Measurements from ENCODE around the gene CENPVL1.
A peak's percentile ranks its signal among the peaks of the same experiment; 100 is the strongest.
"Not testable (repeated sequence)": the region's sequence is repeated elsewhere in the genome, so short reads cannot be mapped to it uniquely, and the experiment has no call there.

CENPVL1 gene

GRCh38 chrX:51710277-51711164 is at the start of gene CENPVL1:
Gene CENPVL1 (plus strand): TSS chrX:51710512. CDS start chrX:51710512, 0 bp downstream.
- DNase-seq = not testable (repeated sequence)

- no peak for DNase-seq
Measured at GRCh38 chrX:51665981-51666380, 44.3 kb upstream of the CENPVL1 start.

GRCh38 chrX:51679689-51680433 is 30.5 kb upstream of the CENPVL1 start:
- DNase-seq = not testable (repeated sequence)

GRCh38 chrX:51681808-51682719 is 28.2 kb upstream of the CENPVL1 start:
- DNase-seq = not testable (repeated sequence)

GRCh38 chrX:51682720-51683062 is 27.6 kb upstream of the CENPVL1 start, which contains the start of gene CENPVL2:
Gene CENPVL2 (minus strand): TSS chrX:51682831. CDS start chrX:51682831, 0 bp downstream.
- not testable (repeated sequence) for DNase-seq

- DNase-seq = no peak
Measured at GRCh38 chrX:51694254-51694653, 16.1 kb upstream of the CENPVL1 start.

DNA sequence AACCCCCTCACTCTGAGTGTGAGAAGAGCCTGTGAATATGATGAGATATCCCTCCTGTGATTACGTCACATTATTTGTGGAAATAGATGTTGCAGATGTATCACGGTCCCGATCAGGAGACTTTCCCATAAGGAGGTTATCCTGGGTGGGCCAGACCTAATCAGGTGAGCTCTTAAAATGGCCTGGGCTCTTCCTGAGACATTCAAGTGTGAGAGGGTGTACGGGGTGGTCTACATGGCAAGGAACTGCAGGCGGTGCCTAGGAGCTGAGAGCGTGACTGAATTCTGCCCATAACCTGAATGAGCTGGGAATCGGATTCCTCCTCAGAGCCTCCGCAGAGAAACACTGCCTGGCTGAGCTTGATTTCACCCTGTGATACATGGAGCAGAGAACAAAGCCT is 12.9 kb upstream of the CENPVL1 start:
- no peak for DNase-seq

DNA sequence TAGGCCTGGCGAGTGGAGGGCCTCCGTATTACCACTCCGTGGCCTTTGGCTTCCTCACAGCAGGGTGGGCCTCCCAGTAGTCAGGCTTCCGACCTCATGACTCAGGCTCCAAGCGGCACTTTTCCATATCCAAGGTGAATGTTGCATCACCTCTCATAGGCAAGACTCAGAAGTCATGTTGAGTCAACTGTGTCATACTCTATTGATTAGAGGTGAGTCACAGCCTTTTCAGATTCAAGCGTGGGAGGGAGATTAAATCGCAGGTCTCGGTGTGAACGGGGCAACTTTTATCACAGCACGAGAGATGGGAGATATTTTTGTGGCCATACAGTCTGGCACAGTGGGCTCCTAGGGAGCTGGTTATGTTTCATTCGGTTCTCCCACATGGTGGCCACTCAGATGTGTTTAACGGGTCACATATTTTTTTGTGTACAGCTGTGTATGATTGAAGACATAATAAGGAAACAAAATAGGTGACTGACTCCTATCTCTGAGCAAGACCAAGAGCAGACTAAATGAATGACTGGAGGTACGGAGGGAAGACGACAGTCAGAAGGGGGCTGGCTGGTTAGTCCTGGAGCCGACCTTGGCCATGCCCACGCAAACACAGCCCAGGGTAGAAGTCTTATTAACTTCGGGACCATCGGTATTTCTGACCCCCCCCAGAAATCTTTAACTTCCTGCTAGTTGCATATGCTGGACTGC is 2.8 kb downstream of the CENPVL1 start:
- DNase-seq = not testable (repeated sequence)

GRCh38 chrX:51728202-51728601 is 17.9 kb downstream of the CENPVL1 start:
- no peak for DNase-seq

DNA sequence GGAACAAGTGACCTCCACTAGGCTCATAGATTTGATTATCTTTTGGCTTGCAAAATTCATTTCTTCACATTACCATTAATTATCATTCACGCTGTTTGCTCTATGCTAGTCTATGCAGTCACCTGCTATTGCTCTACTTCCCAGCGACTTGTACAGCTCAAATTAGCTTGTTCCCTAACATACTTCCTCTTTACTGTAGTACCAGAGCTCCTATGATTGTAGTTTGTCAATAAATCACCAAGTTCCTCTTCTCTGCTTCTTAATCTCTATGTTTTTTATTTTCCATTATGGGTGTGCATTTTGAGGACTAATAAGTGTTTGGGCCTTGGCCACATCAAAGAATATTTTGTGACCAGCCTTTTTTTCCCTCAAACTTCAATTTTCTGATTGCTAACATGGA is 26.8 kb downstream of the CENPVL1 start:
- no peak for DNase-seq

DNA sequence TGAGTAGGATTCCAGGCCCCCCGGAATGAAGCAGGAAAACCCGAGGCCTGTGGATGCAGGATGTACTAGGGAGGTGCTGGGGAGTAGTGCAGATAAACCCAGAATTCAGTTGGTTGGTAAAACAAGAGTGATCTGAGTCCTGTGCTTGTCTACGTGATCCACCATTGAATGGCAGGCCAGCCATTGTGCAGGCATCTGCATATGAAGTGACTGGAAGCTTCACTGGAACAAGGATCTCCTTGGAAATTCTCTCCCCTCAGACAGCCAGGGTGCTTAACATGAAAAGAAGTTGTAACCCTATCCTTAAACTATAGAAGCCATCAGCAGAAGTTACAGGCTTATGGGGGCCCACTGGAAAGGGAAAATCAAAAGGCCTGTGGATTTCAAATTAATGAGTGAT is 32.3 kb downstream of the CENPVL1 start:
- no peak for DNase-seq

- DNase-seq = peak; percentile 63
Measured at GRCh38 chrX:51743179-51743957, 33.1 kb downstream of the CENPVL1 start, which contains the start of gene GSPT2. Gene GSPT2 (plus strand): TSS chrX:51743442. CDS start chrX:51743627, 185 bp downstream.

- DNase-seq = no peak
Measured at GRCh38 chrX:51747671-51748070, 37.4 kb downstream of the CENPVL1 start.

- DNase-seq = no peak
Measured at GRCh38 chrX:51759055-51759839, 48.9 kb downstream of the CENPVL1 start.

DNA sequence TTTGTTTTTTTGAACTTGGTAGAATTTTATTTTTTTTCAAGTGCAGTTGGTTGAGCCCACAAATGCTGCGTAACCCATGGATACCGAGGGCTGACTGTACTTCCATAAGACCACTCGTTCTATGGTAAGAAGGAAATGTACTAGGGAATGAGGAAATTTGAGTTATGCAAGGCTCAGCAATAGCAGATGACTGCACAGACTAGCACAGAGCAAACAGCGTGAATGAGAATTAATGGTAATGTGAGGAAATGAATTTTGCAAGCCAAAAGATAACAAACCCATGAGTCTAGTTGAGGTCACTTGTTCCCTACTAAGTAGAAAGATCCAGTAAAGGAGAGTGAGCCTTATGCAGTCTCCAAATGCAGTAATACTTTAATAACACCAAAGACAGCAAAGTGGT is 50.3 kb downstream of the CENPVL1 start:
- DNase-seq = no peak

All from stimulated activated CD4-positive, alpha-beta T cell treated with anti-CD3 and anti-CD28 coated beads, Interleukin-4, amount 100 ng/mL, for 24 hours (primary cell).